Thoracic aorta (tissue), 2 donors: Measurements from ENCODE around the gene FKBP6. TPM values are rescaled to one million over a fixed set of nuclear protein-coding genes. Genes with fewer than 3 reads are reported as not detected.
"Not testable (repeated sequence)": the region's sequence is repeated elsewhere in the genome, so short reads cannot be mapped to it uniquely, and the experiment has no call there.

Experiments used
- ATAC-seq: fragments of 150-250 bp; one replicate; pipeline ENCODE4 v1.8.0; 2017; ENCODE audit warnings: low read depth; ENCODE audit not compliant: insufficient number of reproducible peaks, low FRiP score
- DNase-seq: peaks from one replicate; pipeline ENCODE4 v3.0.0-alpha.2; 2020; ENCODE audit warnings: low spot score
- H3K27ac ChIP-seq, 2 donors: fragments of 200-600 bp; sonication (generic); 1 replicate in 1 of 2; 2 replicates in 1 of 2; pipeline ENCODE4 v1.5.1; 2016; ENCODE audit warnings: mild to moderate bottlenecking in 2 of 2, moderate library complexity in 2 of 2
- H3K27me3 ChIP-seq: fragments of 200-600 bp; sonication (generic); replicated peaks from 2 replicates; pipeline ENCODE4 v1.6.0; 2016; ENCODE audit warnings: mild to moderate bottlenecking; ENCODE audit not compliant: insufficient read depth
- H3K36me3 ChIP-seq: fragments of 200-600 bp; sonication (generic); one replicate; pipeline ENCODE4 v1.5.1; 2016
- H3K4me1 ChIP-seq, 2 donors: fragments of 200-600 bp; sonication (generic); 1 replicate in 1 of 2; 2 replicates in 1 of 2; pipeline versions ENCODE4 v1.5.1 to v1.6.0; 2016; ENCODE audit warnings: low read depth in 2 of 2, mild to moderate bottlenecking in 1 of 2; ENCODE audit not compliant: control insufficient read depth in 1 of 2
- H3K4me3 ChIP-seq: fragments of 200-600 bp; sonication (generic); 2 replicates; pipeline ENCODE4 v1.5.1; 2016; ENCODE audit warnings: mild to moderate bottlenecking
- H3K9me3 ChIP-seq: fragments of 200-600 bp; sonication (generic); 2 replicates; pipeline ENCODE4 v1.5.1; 2016
- total RNA-seq, 2 donors: library from RNA; depleted of rRNA; stranded (reverse); fragments of >200 nt; gene quantifications; one replicate each; pipeline versions ENCODE4 v1.1.0 to v1.2.3, GENCODE V29; 2016
- TF ChIP-seq, protein P1 (sequence below): fragments of 200-600 bp; sonication (generic); IDR thresholded peaks from one replicate; pipeline ENCODE4 v1.5.1; 2019; ENCODE audit warnings: antibody characterized with exemption

FKBP6 gene
- total RNA-seq, 2 donors from 2014 or later, result not detected

DNA sequence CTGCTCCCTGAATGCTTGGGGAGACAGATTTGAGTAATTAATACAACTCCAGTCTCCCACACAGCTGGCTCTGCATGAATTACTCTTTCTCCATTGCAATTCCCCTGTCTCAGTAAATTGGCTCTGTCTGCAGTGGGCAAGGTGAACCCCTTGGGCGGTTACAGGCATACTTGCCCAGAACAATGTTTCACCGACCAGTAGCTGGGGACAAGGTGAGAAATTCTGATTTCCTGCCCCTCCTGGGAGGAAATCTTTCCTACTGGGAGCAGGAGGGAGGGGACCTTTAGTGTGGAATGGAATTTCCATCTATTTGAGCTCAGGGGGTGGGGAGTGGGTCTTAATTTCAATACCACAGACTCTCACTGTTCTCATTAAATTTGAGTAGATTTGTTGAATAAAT, 63.4 kb downstream of the FKBP6 start:
- Histone ChIP-seq H3K4me3 (no peak overlapping the region), H3K9me3 (peaks cover 15% of the 10 kb centered on the region), H3K27me3 (no peaks in the 10 kb centered on the region), H3K36me3 (no peaks in the 10 kb centered on the region), H3K27ac (no peak overlapping the region), H3K4me1 (peaks cover 0 to 5% of the 10 kb centered on the region in 2 donors)
- ATAC-seq (no peak), DNase-seq (no peak)
- TF ChIP-seq, protein P1, sequence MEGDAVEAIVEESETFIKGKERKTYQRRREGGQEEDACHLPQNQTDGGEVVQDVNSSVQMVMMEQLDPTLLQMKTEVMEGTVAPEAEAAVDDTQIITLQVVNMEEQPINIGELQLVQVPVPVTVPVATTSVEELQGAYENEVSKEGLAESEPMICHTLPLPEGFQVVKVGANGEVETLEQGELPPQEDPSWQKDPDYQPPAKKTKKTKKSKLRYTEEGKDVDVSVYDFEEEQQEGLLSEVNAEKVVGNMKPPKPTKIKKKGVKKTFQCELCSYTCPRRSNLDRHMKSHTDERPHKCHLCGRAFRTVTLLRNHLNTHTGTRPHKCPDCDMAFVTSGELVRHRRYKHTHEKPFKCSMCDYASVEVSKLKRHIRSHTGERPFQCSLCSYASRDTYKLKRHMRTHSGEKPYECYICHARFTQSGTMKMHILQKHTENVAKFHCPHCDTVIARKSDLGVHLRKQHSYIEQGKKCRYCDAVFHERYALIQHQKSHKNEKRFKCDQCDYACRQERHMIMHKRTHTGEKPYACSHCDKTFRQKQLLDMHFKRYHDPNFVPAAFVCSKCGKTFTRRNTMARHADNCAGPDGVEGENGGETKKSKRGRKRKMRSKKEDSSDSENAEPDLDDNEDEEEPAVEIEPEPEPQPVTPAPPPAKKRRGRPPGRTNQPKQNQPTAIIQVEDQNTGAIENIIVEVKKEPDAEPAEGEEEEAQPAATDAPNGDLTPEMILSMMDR, result no peak

DNA sequence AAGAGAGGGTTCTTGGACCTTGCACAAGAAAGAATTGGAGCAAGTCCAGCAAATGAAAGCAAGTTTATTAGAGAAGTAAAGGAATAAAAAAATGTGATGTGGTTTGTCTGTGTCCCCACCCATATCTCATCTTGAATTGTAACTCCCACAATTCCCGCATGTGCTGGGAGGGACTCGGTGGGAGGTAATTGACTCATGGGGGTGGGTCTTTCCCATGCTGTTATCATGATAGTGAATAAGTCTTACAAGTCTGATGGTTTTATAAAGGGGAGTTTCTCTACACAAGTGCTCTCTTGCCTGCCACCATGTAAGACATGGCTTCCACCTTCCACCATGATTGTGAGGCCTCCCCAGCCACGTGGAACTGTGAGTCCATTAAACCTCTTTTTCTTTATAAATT, 66.5 kb downstream of the FKBP6 start:
- no peak overlapping the region for H3K4me3 ChIP-seq
- H3K27me3 ChIP-seq, result no peaks in the 10 kb centered on the region
- no peaks in the 10 kb centered on the region for H3K9me3 ChIP-seq
- ATAC-seq (no peak), DNase-seq (no peak)
- H3K27ac ChIP-seq, result no peak overlapping the region
- TF ChIP-seq, protein P1, result no peak
- peaks cover 0 to 19% of the 10 kb centered on the region in 2 donors for H3K4me1 ChIP-seq
- no peaks in the 10 kb centered on the region for H3K36me3 ChIP-seq

DNA sequence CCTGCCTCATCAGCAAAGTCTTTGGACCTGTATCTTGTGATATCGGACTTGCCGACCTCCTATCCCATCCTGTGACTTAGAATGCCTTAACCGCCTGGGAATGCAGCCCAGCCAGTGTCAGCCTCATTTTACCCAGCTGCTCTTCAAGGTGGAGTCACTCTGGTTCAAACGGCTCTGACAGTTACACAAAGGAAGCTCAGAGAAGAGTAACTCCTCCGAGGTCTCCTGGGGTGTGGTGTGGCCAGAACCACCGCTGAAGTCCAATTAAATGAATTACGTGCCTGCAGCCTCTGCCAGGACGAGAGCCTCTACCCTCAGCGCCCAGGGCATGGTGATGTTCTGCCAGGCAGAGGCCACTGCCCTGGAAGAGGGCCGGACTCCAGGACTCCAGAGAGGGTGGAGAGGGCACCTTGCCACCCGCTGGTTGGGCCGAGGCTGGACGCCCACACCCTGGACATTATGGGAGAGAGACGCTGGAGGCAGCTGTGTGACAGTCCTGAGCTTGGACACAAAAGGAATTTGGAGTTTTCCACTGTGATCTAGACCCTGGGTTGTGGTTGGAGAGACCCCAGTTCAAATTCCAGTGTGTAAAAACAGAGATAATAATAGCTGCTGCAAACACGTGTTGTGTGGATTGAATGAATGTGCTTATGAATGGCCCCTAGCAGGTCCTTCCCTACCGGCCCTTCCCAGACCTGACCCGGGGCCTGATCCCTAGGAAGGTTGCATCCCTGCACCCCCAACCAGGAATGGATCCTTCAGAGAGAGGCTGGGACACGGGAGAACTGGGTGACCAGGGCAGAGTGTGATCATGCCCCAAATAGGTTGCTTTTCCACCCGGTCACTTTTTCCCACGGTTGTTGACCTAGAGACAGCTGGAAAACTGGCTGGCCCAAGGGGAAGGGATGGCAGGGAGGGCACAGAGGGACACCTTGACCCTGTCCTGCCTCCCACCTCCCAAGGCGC, 67.9 kb downstream of the FKBP6 start:
- DNase-seq, result no peak
- Histone ChIP-seq H3K27me3 (no peaks in the 10 kb centered on the region), H3K27ac (peak overlapping the region in 1 of 2 donors; percentile 17), H3K4me1 (peaks cover 0 to 19% of the 10 kb centered on the region in 2 donors), H3K4me3 (no peak overlapping the region), H3K9me3 (no peaks in the 10 kb centered on the region), H3K36me3 (no peaks in the 10 kb centered on the region)
- TF ChIP-seq, protein P1, result no peak
- ATAC-seq, result no peak

DNA sequence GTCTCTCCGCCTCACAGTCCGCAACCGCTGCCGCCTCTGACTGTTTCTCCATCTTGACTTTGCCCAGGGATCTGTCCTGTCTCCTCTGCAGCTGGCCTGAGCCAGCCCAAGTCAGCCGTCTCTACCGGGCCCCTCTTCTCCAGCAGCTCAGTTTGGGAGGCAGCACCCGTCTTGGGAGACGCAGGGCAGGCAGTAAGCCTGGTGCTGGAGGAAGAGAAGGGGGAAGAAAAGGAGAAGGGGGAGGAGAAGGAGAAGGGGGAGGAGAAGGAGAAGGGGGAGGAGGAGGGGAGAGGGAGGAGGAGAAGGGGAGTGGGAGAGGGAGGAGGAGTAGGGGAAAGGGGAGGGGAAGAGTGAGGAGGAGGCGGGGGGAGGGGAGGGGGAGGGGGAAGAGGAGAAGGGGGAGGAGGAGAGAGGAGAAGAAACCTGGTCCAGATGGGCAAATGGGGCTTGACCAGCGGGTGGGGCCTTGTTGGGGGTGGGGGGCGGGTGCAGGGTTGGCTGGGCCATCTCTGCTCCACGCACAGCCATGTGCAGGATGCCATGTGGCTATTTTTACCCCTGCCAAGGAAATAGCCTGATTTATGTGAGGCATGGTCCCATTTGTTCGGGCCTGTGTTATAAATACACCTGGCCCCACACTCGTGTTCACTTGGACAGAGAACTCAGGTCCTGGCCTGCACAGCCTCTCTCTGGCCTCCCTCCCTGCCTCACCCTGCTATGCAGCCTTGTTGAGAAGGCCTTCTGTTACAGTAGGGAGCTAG, 69.7 kb downstream of the FKBP6 start:
- DNase-seq, result no peak

DNA sequence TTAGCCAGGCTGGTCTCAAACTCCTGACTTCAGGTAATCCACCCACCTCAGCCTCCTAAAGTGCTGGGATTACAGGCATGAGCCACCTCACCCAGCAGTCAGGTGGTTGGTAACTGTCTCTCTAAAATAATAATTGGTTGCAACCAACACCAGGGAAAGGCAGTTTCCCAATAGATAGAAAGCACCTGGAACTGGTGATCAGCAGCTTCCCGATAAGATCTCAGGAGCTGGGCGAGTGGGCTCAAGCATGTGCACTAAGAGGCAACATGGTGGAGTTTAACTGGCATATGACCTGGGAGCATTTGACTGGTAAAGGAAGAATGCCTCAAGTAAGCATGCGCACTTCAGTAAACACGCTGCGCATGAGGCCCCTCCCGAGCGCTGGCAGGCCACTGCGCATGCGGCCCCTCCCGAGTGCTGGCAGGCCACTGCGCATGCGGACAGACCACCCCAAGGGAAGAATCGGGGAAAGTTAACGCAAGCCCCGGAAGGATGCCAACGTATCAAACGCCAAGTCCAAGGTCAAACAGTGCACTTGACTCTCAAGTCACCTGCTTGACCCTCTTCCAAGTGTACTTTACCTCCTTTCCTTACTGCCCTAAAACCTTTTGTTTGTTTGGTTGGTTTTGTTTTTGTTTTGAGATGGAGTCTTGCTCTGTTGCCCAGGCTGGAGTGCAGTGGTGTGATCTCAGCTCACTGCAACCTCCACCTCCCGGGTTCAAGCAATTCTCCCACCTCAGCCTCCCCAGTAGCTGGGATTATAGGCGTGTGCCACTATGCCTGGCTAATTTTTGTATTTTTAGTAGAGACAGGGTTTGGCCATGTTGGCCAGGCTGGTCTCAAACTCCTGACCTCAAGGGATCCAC, 71.5 kb downstream of the FKBP6 start:
- not testable (repeated sequence) for H3K27ac ChIP-seq, H3K36me3 ChIP-seq, DNase-seq, H3K27me3 ChIP-seq, ATAC-seq, H3K9me3 ChIP-seq
- H3K4me3 ChIP-seq, result peak overlapping the region; percentile 40
- peaks cover 0 to 19% of the 10 kb centered on the region in 2 donors for H3K4me1 ChIP-seq

More for the DNA sequence above, 69.7 kb downstream of the FKBP6 start:
- Histone ChIP-seq H3K36me3 (no peaks in the 10 kb centered on the region), H3K9me3 (no peaks in the 10 kb centered on the region), H3K4me1 (peaks cover 0 to 19% of the 10 kb centered on the region in 2 donors), H3K27me3 (no peaks in the 10 kb centered on the region), H3K4me3 (no peak overlapping the region), H3K27ac (peak overlapping the region; percentile 21 to 58)
- TF ChIP-seq, protein P1, result no peak
- ATAC-seq, result no peak

DNA sequence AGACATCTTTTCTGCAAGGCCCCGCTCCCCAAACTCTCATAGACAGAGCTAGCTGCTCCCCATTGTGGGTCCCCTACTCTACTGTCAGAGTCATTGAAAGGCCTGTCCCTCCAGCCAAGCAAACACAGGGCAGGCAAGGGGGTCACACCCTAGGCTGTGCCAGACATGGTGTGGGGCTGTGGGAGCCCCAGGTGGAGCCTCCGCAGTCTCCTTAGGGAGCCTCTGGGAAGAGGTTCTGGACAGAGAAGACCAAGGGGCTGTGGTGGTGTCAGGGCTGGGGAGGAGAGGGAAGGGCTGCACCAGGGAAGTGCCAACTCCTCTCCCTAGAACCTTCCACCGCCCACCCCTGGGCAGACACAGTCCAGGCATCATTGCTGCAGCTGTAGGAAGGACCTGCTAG, 76.9 kb downstream of the FKBP6 start:
- not testable (repeated sequence) for DNase-seq, H3K36me3 ChIP-seq, ATAC-seq, H3K4me1 ChIP-seq, H3K27ac ChIP-seq, H3K4me3 ChIP-seq, H3K9me3 ChIP-seq, H3K27me3 ChIP-seq
